HL-60/S4 treated with retinoic acid at 250 ng/mL for 4 days and 3 days (cell line): ENCODE data around the gene SPECC1L.

Experiments
- in situ Hi-C: fragments of 300-500 bp; cut with MboI; formaldehyde crosslinking; loops from 2 replicates; pipeline ENCODE4 v1.7.0; 2022; ENCODE audit warnings: low sequenced_read_pairs

The SPECC1L gene

DNA sequence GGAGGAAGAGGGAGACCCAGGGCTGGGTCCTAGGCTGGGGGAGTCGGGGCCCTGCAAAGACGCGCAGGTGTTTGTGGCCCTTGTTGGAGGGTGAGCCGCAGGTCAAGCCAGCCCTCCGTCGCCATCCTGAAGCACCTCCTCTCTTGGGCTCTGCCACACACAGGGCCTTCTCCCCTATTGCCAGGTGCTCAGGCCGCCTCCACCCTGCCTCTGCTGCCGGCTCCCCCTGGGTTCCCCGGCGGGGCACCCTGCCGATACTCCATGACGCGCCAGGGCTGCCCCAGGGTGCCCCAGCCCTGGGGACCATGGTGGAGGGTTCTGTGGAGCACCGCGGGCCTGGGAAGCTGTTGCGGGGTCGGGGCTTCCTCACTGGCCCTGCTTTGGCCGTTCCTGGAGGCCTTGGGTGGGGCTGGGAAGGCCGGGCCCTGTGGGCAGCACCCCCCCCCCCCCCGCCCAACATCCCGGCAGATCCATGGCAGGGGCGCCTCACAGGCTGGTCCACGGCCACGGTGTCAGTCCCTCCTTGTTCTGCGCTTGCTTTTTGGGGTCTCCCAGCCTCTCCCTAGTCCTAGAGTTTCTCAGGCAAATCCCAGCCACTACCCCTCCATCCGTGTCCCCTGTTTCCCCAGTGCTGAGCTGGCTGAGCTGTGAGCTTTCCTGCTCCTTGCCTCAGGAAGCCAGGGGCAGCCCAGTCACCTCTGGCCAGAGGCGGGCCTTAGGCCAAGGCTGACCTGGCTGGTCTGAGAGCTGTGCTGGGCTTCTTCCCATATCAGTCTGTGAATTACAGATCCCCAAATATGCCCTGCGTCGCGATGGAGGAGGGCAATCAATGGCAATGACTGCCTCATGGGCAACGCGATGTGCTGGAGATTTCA, 154.5 kb downstream of the SPECC1L start:
- in situ Hi-C loops = no loop called here

DNA sequence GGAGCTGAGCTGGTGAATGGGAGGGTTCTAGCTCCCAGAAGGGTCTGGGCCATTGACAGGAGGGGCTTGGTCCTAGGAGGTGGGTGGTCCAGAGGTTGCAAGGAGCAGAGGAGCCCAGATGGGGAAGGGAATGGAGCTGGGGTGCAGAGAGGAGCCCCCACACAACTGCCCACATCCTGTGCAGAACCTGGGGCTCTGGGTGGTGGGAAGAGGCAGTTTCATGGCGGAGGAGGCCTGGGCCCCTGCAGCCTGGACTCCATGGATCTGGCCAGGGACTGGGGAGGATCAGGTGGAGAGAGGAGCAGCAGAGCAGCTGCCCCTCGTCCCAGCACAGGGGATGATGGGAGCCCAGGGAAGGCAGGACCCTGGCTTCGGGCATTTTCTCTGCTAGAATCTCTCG, 155.8 kb downstream of the SPECC1L start:
- in situ Hi-C loops = no loop called here

DNA sequence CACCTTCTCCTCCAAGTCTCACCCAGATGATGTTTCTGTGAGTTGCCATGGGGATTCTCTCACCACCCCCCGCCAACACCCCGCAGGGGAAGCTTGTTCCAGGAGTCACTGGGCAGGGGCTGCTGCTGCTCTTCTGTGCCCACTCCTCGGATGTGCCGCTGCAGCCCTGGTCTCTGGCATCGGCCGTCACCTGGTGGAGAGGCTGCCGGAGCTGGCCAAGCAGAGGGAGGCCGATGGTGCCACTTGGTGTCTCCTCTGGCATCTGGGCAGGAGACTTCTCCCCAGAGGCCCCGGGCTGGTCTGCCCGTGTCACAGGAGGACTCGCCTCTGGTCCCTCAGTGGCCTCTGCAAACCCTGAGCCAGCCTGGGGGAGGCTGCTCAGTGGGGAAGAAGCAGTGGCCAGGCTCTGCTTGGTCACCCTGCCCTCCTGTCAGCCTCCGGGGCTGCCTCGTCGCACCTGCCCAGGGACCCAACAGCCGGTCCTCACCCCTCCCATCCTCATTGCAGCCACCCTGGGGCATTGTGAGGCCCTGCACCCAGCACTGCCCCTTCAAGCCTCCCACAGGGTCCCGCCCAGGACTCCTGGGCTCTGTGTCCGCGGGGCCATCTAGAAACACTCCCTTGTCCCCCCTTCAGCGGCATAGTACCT, 156.3 kb downstream of the SPECC1L start:
- in situ Hi-C loops = no loop called here

DNA sequence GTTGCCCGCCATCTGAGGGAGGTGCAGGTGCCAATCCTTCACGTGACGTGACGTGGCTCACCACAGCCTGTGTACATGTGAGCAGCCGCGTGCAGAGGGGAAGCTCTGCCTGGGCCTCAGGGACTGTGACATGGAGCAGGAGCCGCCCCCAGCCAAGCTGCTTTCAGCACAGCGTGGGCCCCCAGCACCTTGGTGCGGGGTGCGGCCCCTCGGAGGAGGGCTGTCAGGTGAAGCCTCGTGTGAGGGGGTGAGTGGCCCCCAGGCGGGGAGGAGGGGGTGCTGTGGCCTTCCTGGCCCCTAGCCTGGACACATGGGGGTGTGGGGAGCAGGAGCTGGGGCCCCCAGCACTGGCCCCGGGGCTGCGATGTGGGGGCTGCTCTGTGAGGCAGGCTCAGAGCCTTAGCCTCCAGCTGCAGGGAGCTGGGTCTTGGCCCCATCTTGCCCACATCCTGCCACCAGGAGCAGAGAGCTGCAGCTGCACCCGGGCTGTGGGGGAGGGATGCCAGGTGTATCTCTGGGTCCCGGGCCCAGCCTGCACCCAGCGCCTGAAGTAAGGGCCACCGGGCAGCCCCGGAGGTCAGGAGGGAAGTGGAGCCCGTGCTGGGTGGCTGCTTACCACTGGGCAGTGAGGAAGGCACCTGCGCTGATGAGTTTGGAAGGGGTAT, 157.0 kb downstream of the SPECC1L start, which contains the start of gene ADORA2A:
Gene ADORA2A, plus strand, starts transcription at position 100 of the 665 bp plus-strand sequence. CDS start 5,806 bp downstream, outside the sequence.
- in situ Hi-C loops = no loop called here

DNA sequence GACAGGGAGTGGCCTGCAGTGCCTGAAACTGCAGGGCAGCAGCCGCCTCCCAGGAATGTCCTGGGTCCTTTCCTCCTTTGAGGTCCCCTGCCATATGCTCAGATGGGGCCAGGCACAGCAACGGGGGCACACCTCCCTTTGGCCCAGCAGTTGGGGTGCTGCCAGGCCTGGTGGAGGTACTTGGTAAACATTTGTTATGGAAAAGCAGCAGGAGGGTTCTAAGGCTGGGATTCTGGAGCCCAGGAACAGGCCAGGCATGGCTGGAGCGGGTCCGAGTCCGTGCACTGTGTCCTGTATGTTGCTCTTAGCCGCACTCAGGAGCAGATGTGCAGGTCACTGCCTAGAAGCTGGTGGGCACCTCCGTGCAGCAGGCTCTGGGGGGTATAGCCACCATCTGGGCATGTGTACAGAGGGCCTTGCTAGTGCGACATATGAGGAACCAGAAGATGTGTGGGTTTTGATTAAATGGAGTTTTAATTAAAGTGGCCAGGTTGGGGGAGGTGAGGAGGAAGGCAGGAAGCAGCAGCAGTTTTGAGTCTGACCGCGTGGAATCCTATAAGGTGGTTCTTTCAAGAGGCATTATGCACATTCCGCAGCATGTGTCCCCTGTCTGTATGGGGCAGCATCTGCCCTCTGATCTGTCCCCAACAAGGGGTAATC, 158.2 kb downstream of the SPECC1L start:
- in situ Hi-C loops = no loop called here

DNA sequence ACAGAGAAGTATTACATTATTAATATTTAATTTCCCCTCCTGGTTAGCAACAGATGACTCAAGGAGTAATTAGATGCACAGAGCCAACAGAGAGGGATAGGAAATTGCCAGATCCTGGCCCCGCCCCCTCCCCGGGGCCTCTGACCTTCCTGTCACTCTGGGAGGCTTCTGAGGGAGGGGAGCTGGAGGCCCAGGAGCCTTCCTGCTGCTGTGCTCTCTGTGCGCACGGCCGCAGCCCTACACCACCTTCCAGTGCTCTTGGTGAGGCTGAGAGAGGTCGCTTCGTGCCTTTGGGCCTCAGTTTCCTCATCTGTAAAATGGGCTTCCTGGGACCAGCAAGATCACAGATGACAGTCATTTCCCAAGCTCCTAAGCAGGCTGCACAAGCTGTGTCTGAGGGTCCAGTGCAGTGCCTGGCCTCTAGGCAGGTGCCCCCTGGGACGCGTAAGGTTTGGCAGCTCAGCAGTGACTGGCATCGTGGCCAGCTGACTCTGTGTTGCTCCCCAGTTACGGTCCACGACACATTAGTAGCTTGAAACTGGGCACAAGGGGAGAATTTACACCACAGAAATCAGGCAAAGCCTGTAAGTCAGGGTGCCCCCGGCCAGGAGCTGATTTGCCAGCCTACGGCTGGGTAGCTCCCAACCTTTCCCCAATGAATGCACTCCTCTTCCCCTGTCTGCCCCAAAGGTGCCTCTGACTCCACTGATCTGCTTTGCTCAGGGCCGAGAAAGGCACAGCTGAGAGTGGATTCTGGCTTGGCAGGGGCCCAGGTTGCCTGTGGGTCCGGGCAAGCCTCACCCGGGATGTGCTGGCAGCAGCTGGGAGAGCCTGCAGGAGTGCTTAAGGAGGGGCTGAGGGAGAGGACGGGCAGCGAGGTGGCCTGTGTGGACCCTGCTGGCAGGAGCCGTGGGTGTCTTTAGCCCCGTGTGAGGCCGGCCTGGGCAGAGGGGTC, 159.1 kb downstream of the SPECC1L start:
- in situ Hi-C loops = no loop called here

DNA sequence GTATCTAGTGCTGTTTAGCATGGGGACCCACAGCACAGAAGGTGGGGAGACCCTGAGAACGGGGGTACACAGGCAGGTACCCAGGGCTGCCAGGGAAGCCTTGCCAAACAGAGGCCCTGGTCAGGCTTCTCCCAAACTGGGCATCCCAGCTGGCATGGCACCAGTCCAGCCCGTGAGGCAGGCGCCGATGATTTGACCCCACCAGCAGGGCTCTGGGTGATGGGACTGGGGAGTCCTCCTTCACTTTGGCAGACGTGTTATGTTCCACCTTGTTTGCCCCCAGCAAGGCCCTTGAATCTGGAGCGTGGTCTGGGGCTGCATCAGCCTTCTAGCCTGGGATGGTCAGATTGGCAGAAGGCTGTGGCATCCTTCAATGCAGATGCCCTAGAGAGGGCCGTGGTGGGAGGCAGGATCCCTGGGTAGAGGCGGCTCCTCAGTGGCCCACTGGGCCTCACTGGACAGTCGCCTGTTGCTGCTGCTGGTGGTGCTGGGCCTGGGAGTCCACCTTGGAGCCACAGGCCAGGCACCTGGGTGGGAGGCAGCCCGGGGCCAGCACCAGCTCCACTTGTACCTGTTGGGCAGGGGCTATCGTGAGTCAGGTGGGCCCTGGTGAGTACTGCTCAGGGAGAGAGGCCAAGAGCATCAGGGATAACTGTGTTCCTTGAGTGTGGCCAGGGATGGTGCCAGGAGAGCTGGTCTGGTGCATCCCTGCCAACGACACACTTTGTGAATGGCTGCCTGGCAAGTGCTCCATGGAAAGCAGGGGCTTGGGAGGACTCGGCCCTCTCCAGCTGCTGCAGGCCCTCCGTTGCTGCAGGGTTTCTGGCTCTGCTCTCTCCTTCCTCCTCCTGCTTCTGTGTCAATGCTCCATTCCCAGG, 160.0 kb downstream of the SPECC1L start:
- in situ Hi-C loops = no loop called here

DNA sequence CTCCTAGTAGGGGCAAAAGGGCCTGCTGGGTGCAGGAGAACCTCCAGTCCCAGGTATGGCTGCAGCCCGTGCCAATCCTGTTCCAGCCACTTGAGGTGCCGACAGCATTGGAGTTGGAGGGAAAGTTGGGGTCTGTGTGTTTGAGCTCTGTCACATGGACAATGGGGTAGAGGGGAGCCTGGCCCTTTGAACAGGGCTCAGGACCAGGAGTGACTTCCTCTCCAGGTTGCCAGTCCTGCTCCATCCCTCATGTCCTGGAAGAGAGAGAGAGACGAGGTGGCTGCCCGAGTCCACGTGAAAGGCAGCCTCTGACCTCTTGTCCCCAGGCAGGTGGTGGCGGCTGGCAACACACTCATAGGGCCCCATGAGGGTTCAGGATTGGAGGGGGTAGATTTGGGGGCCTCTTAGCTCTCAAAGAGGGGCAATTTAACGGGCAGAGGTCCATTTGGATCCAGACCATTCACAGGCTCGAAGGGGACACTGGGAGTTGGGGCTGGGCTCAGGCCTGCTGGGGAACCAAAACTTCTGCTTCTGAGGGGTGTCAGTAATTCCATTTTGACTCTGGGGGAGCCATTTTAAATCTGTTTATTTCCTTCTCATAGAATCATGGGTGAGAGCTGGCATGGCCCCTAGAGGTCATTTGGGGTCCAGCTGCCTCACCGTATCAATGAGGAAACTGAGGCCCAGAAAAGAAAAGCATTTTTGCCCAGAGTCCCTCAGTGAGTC, 160.8 kb downstream of the SPECC1L start:
- in situ Hi-C loops = no loop called here

DNA sequence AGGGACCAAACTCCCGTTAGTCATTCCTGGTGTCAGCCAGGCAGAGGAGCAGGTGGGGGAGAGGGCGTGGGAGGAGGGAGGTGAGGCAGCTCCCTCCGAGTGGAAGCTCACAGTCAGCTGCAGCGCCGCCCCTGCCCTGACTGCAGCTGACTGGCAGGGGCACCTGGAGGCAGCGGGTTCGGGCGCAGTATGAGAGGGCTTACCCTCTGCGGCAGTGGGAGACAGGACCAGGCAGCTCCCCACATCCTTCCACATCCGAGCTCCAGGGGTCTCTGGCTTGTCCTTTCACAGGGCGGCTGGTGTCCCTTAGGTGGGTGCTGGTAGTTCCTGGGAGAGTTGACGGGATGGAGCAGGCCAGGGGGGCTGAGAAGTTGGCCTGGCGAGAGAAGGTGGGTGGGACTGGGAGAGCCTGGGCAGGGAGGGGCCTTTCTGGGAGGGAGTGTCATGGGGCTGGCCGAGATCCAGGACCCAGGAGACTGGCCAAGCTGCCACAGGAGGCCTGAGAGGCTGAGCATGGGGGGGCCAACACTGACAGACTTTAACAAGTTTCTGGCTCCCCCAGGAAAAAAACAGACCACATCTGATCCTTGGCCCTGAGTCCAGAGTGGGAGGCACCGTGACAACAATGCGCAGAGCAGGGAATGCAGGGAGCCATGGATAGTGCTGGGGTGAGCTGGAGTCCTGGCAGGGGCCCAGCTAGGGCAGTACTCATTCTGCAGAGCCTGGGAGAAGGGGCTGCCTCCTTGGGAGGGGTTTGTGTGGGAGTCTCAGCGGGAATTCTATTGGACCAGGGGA, 161.6 kb downstream of the SPECC1L start:
- in situ Hi-C loops = no loop called here

DNA sequence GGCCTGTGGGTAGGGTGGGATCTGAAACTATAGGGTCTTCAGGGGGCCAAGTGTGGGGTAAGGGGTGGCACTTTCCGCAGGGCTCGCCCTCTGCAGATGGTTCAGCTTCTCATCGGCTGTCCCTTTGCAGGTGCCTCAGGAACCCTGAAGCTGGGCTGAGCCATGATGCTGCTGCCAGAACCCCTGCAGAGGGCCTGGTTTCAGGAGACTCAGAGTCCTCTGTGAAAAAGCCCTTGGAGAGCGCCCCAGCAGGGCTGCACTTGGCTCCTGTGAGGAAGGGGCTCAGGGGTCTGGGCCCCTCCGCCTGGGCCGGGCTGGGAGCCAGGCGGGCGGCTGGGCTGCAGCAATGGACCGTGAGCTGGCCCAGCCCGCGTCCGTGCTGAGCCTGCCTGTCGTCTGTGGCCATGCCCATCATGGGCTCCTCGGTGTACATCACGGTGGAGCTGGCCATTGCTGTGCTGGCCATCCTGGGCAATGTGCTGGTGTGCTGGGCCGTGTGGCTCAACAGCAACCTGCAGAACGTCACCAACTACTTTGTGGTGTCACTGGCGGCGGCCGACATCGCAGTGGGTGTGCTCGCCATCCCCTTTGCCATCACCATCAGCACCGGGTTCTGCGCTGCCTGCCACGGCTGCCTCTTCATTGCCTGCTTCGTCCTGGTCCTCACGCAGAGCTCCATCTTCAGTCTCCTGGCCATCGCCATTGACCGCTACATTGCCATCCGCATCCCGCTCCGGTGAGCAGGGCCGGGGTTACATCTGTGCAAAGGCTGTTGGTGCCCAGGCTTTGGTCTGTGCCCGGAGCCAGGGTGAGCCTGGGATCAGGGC, 162.6 kb downstream of the SPECC1L start:
- in situ Hi-C loops = no loop called here

DNA sequence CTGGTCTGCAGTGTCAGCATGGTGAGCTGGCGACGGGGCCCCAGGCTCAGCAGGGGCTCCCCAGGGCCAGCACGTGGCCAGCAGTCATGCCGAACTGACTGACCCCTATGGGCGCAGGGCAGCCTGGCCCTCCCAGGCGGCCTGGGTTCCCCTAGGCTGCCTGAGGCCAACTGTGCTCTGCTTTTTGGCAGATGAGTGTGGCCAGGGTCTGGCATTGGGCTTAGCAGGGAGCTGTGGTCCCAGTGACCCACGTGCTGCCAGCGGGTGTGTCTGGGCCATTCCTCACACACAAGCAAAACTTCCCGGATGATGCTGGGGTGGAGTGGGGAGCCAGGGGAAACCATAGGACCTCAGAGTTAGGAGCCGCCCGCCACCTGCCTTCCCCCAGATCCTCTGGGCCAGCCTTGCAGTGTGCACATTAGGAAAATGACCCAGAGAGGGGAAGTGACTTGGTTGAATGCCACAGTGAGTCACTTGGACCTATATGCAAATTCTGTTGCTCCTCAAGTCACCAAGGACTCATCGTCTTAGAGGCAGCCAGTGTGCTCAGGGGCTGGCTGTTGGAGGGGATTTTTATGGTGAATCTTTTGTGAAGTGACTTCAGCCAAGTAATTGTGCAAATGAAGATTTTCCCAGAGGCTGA, 163.3 kb downstream of the SPECC1L start:
- in situ Hi-C loops = no loop called here

DNA sequence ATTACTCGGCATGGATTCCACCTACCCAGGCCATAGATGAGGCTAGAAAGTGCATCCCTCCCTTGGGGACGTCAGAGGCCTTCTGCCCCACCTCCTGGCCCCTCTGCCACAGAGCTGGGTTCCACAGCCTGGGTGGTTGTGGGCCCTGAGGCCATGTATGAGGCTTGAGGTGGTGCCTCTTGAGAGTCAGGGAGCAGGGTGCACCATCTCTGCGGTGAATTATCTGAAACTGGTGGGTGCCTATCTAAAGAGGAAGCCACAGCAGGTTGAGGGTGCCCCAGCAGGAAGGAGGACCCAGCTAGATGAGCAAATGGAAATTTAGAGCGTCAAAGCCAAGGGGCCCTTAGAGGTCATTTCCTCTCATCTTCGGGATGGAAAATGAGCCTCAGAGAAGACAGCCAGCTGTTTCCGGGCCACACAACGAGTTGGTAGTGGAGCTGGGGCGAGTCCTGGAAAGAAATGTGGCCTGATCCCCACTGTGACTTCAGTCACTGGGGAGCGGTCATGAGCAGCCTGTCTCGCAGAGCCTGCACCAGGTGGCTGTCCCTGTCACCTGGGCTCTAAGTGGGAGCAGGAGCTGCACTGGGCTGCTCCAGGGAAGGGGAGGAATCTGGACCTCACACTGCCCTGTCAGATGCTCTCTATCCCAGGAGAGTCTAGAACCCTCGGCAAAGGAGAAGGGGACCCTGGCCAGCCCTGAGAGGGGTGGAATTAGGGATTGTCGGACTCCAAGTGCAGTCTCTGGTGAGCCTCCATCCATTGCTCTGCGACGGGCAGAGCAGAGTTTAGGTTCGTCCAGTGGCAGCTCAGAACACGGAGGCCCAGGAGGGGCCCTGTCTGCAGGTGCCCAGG, 164.1 kb downstream of the SPECC1L start:
- in situ Hi-C loops = no loop called here

DNA sequence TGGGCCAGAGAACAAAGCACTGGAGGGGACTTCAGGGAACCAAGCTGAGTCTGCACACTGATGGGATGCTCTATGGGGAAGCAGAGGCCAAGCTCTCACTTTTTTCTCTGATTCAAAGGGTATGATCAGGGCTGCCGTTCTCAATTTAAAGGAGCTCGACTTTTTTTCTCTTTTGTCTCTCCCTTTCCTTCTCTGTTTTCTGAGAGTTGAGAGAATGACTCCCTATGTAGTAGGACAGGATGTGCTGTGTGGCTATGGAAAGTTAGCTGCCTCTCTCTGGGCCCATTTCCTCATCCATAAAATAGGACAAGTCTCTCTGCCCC, 164.7 kb downstream of the SPECC1L start:
- in situ Hi-C loops = no loop called here

DNA sequence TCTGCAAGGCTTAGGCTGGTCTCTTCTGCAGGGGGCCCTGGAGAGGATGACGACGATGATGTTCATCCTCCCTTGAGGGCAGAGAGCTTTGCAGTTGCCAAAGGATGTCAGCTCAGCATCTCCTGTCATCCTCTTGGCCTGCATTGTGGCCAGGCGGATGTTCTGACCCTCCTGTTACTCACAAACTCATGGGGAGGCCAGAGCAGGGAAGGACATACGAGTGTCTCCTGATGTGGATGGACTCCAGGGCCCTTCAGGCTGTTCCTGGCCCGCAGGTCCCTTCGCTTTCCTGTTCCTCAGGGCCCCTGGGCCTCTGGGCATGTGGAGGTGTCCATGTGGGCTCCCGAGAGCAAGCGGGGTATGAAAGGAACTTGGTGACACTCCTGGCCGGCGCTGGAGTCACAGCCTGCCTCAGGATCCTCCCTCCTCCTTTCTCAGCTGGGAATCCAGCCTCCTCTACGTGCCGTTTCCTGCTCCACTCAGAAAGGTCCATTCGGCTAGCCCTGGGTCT, 165.3 kb downstream of the SPECC1L start:
- in situ Hi-C loops = no loop called here

DNA sequence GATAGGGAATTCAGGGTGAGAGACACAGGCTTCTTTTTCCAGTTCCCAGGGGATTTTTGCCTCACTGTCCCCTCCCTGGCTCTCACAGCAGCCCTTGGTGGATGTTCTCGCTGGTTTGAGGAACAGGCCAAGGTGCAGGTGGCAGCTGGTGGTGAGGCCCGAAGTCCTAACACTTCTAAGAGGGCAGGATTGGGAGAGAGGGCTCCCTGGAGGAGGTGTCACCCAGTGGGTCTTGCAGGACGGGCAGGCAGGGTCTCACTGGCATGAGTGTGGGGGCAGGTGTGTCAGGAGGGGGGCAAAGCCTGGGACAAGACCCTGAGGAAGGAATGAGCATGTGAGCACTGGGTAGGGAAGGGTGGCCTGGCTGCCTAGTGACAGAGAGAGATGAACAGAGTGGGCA, 165.9 kb downstream of the SPECC1L start:
- in situ Hi-C loops = no loop called here
